ENCODE results near the gene STOM. TPM values are rescaled to one million over a fixed set of nuclear protein-coding genes. Genes with fewer than 3 reads are reported as not detected.

Gene STOM
- polyA plus RNA-seq, 1 of the 3 experiments (the other 2 are of a cell fraction): 40.5 TPM

- no peaks in the 10 kb centered on the region for H3K9me2 ChIP-seq
- peak overlapping the region; percentile 77; the same call in 1 of the 2 replicates for H3K4me2 ChIP-seq
- no peaks in the 10 kb centered on the region for H3K36me3 ChIP-seq (replicated peaks in 1 of 2; ENCODE audit: control insufficient read depth in 1 of 2, insufficient read depth in 2 of 2, low read length in 1 of 2)
- peak overlapping the region; percentile 63; the same call in 1 of the 2 replicates for H3K9ac ChIP-seq
- no peaks in the 10 kb centered on the region for H4K20me1 ChIP-seq (ENCODE audit: insufficient read depth)
- no peak for DNase-seq
- H3K27ac ChIP-seq (ENCODE audit: low read depth in 2 of 2, low read length in 1 of 2): peak overlapping the region; percentile 82 to 92
- H2AFZ ChIP-seq (ENCODE audit: low read depth): peak overlapping the region; percentile 17; the same call in 1 of the 2 replicates
- no peaks in the 10 kb centered on the region for H3K27me3 ChIP-seq (ENCODE audit: insufficient read depth)
- peaks cover 70% of the 10 kb centered on the region for H3K79me2 ChIP-seq (ENCODE audit: insufficient read depth)
- H3F3A ChIP-seq (replicated peaks; ENCODE audit: insufficient read depth): peaks cover 49% of the 10 kb centered on the region
- H3K4me3 ChIP-seq (ENCODE audit: low read depth in 2 of 2, low read length in 1 of 2): no peak overlapping the region
- peaks cover 20 to 68% of the 10 kb centered on the region in 2 experiments; a peak in 3 of 4 replicates for H3K4me1 ChIP-seq (ENCODE audit: control insufficient read depth in 1 of 2, insufficient read depth in 2 of 2, low read depth in 1 of 2, low read length in 1 of 2)
- POLR2A ChIA-PET: no interaction called here
- CTCF ChIA-PET: interaction anchor here (1.4 to 6.0 kb wide), 3 partner anchors 24 to 84 kb away, joined by 4 to 29 read pairs (median 6); no protein-coding TSS in a partner anchor
- H3K9me3 ChIP-seq: no peaks in the 10 kb centered on the region
- WGBS (ENCODE audit: low lambda C conversion rate): 6% methylated on average over 2 of the region's 2 CpGs
- TF ChIP-seq TCF12 (IDR thresholded peaks at IDR 0.05) (peak; percentile 81), GATA2 (CRISPR knock-in tag; IDR thresholded peaks at IDR 0.05) (no peak), EZH2phosphoT487 (IDR thresholded peaks at IDR 0.05; ENCODE audit: borderline replicate concordance, low read depth) (no peak), SMC3 (IDR thresholded peaks at IDR 0.05; ENCODE audit: low read depth, low read length) (no peak), RXRA (IDR thresholded peaks at IDR 0.05; ENCODE audit: borderline replicate concordance, low read depth) (peak; percentile 65; the same call in 1 of the 2 replicates), RAD21 (IDR thresholded peaks at IDR 0.05; ENCODE audit: low read length) (no peak), ZBTB33 (IDR thresholded peaks at IDR 0.05; ENCODE audit: borderline replicate concordance, low read depth) (peak; percentile 52; the same call in 1 of the 2 replicates), EP300 (IDR thresholded peaks at IDR 0.05; ENCODE audit: borderline replicate concordance in 1 of 2, low read depth in 1 of 2, low read length in 1 of 2) (peak; percentile 40 to 81), JUND (IDR thresholded peaks at IDR 0.05) (peak; percentile 67), FOXJ3 (CRISPR knock-in tag; IDR thresholded peaks at IDR 0.05) (no peak), IRF3 (IDR thresholded peaks at IDR 0.05; ENCODE audit: low read depth, low read length) (no peak), ELF1 (IDR thresholded peaks at IDR 0.05) (no peak), RCOR1 (IDR thresholded peaks at IDR 0.05; ENCODE audit: low read length) (no peak), PBX3 (IDR thresholded peaks at IDR 0.05) (peak; percentile 87), CTCF (IDR thresholded peaks at IDR 0.05) (no peak), MEF2A (IDR thresholded peaks at IDR 0.05; ENCODE audit: borderline replicate concordance, low read depth) (0 out of 2 replicates have a peak, but pooled peaks have one; percentile 54), USF1 (IDR thresholded peaks at IDR 0.05; ENCODE audit: borderline replicate concordance, low read depth) (peak; percentile 24; the same call in 1 of the 2 replicates), CHD2 (IDR thresholded peaks at IDR 0.05; ENCODE audit: low read length, partially characterized antibody) (no peak), MXI1 (IDR thresholded peaks at IDR 0.05; ENCODE audit: low read depth, low read length) (no peak), YY1 (IDR thresholded peaks at IDR 0.05; ENCODE audit: low read depth) (no peak), NRF1 (IDR thresholded peaks at IDR 0.05; ENCODE audit: low read depth, low read length) (no peak), MAX (IDR thresholded peaks at IDR 0.05; ENCODE audit: low read depth) (peak; percentile 49; the same call in 1 of the 2 replicates), NFIC (IDR thresholded peaks at IDR 0.05; ENCODE audit: borderline replicate concordance) (peak; percentile 56; the same call in 1 of the 2 replicates), FOXM1 (IDR thresholded peaks at IDR 0.05; ENCODE audit: low read depth) (0 out of 2 replicates have a peak, but pooled peaks have one; percentile 51), TEAD4 (IDR thresholded peaks at IDR 0.05; ENCODE audit: borderline replicate concordance, insufficient read depth) (peak; percentile 45; the same call in 1 of the 2 replicates), POLR2AphosphoS5 (IDR thresholded peaks at IDR 0.05; ENCODE audit: low read depth, low read length) (peak; percentile 53; the same call in 1 of the 2 replicates), FOSL2 (IDR thresholded peaks at IDR 0.05; ENCODE audit: borderline replicate concordance, low read depth) (peak; percentile 83; the same call in 1 of the 2 replicates)
Measured at GRCh38 chr9:121362813-121363621, 7.0 kb downstream of the STOM start.
